Hypothalamus (tissue), 51 donors: ENCODE data around the gene DENND5B.
A peak's percentile ranks its signal among the peaks of the same experiment; 100 is the strongest.
"Not testable (repeated sequence)": the region's sequence is repeated elsewhere in the genome, so short reads cannot be mapped to it uniquely, and the experiment has no call there.

ENCODE experiments used
- DNase-seq, 51 donors: peaks; one replicate each; lab custom pipeline; 2025; lab: John Stamatoyannopoulos, UW

The DENND5B gene

GRCh38 chr12:31594681-31595080, 3.7 kb upstream of the DENND5B start:
- no peak for DNase-seq

GRCh38 chr12:31591380-31591901, 505 bp upstream of the DENND5B start:
- peak in 30 of 51 donors; percentile 2 to 88 (median 36) for DNase-seq

GRCh38 chr12:31589904-31590641, 863 bp downstream of the DENND5B start:
- peak in 50 of 51 donors; percentile 20 to 89 (median 66) for DNase-seq

- peak in 3 of 51 donors; percentile 16 to 78 (median 69) for DNase-seq
These were observed 1.4 kb downstream of the DENND5B start for GRCh38 chr12:31589598-31589903.

- peak in 1 of 51 donors; percentile 19 for DNase-seq
These were observed 2.0 kb downstream of the DENND5B start for GRCh38 chr12:31588976-31589375.

- no peak for DNase-seq
These were observed 4.2 kb downstream of the DENND5B start for GRCh38 chr12:31586728-31587127.

GRCh38 chr12:31585895-31586294, 5.0 kb downstream of the DENND5B start:
- no peak for DNase-seq

GRCh38 chr12:31585271-31585670, 5.7 kb downstream of the DENND5B start:
- DNase-seq: no peak

GRCh38 chr12:31584782-31585181, 6.2 kb downstream of the DENND5B start:
- DNase-seq: no peak

- no peak for DNase-seq
These were observed 7.1 kb downstream of the DENND5B start for GRCh38 chr12:31583878-31584277.

GRCh38 chr12:31582155-31582554, 8.8 kb downstream of the DENND5B start:
- no peak for DNase-seq

- DNase-seq: peak in 17 of 51 donors; percentile 3 to 56 (median 14)
These were observed 12.3 kb downstream of the DENND5B start for GRCh38 chr12:31578632-31579031.

GRCh38 chr12:31574803-31575575, 15.9 kb downstream of the DENND5B start:
- no peak for DNase-seq

- DNase-seq: not testable (repeated sequence)
These were observed 16.6 kb downstream of the DENND5B start for GRCh38 chr12:31574367-31574766.

- no peak for DNase-seq
These were observed 17.9 kb downstream of the DENND5B start for GRCh38 chr12:31572900-31573600.

GRCh38 chr12:31570880-31571279, 20.1 kb downstream of the DENND5B start:
- DNase-seq: no peak

GRCh38 chr12:31569517-31569916, 21.4 kb downstream of the DENND5B start:
- not testable (repeated sequence) for DNase-seq

GRCh38 chr12:31568498-31568897, 22.4 kb downstream of the DENND5B start:
- no peak for DNase-seq

- DNase-seq: no peak
These were observed 23.9 kb downstream of the DENND5B start for GRCh38 chr12:31567029-31567428.

- no peak for DNase-seq
These were observed 24.4 kb downstream of the DENND5B start for GRCh38 chr12:31566547-31566946.
